RWPE1 (cell line): ENCODE measurements around the gene BANF1.
"Not testable (repeated sequence)": the region's sequence is repeated elsewhere in the genome, so short reads cannot be mapped to it uniquely, and the experiment has no call there.

Experiments
- CTCF ChIA-PET: fragments of 350-600 bp; sonication (Branson Sonifier 250); formaldehyde crosslinking; extraction: SDS; loops from one replicate; lab custom pipeline; 2021; lab: Yijun Ruan, JAX
- POLR2A ChIA-PET: fragments of 400-600 bp; formaldehyde crosslinking; extraction: SDS; loops from one replicate; lab custom pipeline; 2020; ENCODE audit warnings: antibody characterized with exemption; ENCODE audit not compliant: low non-redundant PET; lab: Yijun Ruan, JAX
- DNase-seq: peaks from one replicate; pipeline ENCODE4 v3.0.0; 2012; ENCODE audit warnings: low spot score
- H3K27ac ChIP-seq: fragments of 450-650 bp; 2 replicates; pipeline ENCODE4 v1.5.1; 2017
- CTCF ChIP-seq: fragments of 450-650 bp; conservative IDR thresholded peaks from 2 replicates; pipeline ENCODE4 v1.5.1; 2017; ENCODE audit warnings: low read depth, mild to moderate bottlenecking

The BANF1 gene

GRCh38 chr11:66016793-66017177 lies 14.5 kb downstream of the BANF1 start:
- TF ChIP-seq CTCF: no peak
- peak overlapping the region; percentile 78 for H3K27ac ChIP-seq
- no peak for DNase-seq
- CTCF ChIA-PET: no interaction called here
- POLR2A ChIA-PET: no interaction called here

- H3K27ac ChIP-seq: no peak overlapping the region
- ChIA-PET CTCF (no interaction called here), POLR2A (no interaction called here)
- DNase-seq: no peak
- no peak for TF ChIP-seq CTCF
Observed at GRCh38 chr11:66017321-66017720, 15.0 kb downstream of the BANF1 start.

GRCh38 chr11:66020212-66020611 lies 17.9 kb downstream of the BANF1 start:
- no peak for DNase-seq
- H3K27ac ChIP-seq: peak overlapping the region; percentile 57
- ChIA-PET CTCF (interaction anchor here (0.6 to 0.8 kb wide), 3 partner anchors 13 to 75 kb away, joined by 3 to 4 read pairs (median 3); no protein-coding TSS in a partner anchor), POLR2A (interaction anchor here (0.5 kb wide), 1 partner anchor 122 kb away, joined by 6 read pairs; no protein-coding TSS in a partner anchor)
- TF ChIP-seq CTCF: no peak

- CTCF ChIA-PET: interaction anchor here (0.6 to 0.8 kb wide), 2 partner anchors 14 to 75 kb away, joined by 3 to 4 read pairs; no protein-coding TSS in a partner anchor
- peak overlapping the region; percentile 57 for H3K27ac ChIP-seq
- POLR2A ChIA-PET: no interaction called here
- peak; percentile 72 for DNase-seq
- TF ChIP-seq CTCF: no peak
Observed at GRCh38 chr11:66020618-66021357, 18.5 kb downstream of the BANF1 start.

GRCh38 chr11:66022401-66023185 lies 20.3 kb downstream of the BANF1 start:
- peak; percentile 95 for TF ChIP-seq CTCF
- DNase-seq: peak; percentile 73
- CTCF ChIA-PET: interaction anchor here (0.5 to 2.5 kb wide), 23 partner anchors 9 to 777 kb away, joined by 3 to 14 read pairs (median 4); partner anchors contain the start of genes CST6 and GAL3ST3
- no peak overlapping the region for H3K27ac ChIP-seq
- POLR2A ChIA-PET: interaction anchor here (1.0 kb wide), 2 partner anchors 20 to 138 kb away, joined by 3 to 4 read pairs; partner anchors contain the start of genes BANF1 and EIF1AD

GRCh38 chr11:66023186-66023440 lies 20.8 kb downstream of the BANF1 start:
- DNase-seq, H3K27ac ChIP-seq, POLR2A ChIA-PET: not testable (repeated sequence)
- CTCF ChIA-PET: interaction anchor here (0.5 to 2.5 kb wide), 13 partner anchors 11 to 330 kb away, joined by 3 to 14 read pairs (median 4); partner anchors contain the start of gene GAL3ST3
